ENCODE results near the gene IQGAP2.

Gene IQGAP2

GRCh38 chr5:76695346-76695745 lies 292.3 kb downstream of the IQGAP2 start:
- no peak for DNase-seq

GRCh38 chr5:76696251-76696650 lies 293.2 kb downstream of the IQGAP2 start:
- DNase-seq = no peak

GRCh38 chr5:76697670-76698069 lies 294.6 kb downstream of the IQGAP2 start:
- no peak for DNase-seq

GRCh38 chr5:76700571-76700970 lies 297.5 kb downstream of the IQGAP2 start:
- no peak for DNase-seq

GRCh38 chr5:76701298-76701697 lies 298.2 kb downstream of the IQGAP2 start:
- no peak for DNase-seq

- DNase-seq = no peak
These were observed 300.6 kb downstream of the IQGAP2 start for GRCh38 chr5:76703707-76704106.

- no peak for DNase-seq
These were observed 301.1 kb downstream of the IQGAP2 start for GRCh38 chr5:76704131-76704663.

- no peak for DNase-seq
These were observed 302.5 kb downstream of the IQGAP2 start for GRCh38 chr5:76705574-76705973.

- no peak for DNase-seq
These were observed 306.7 kb downstream of the IQGAP2 start for GRCh38 chr5:76709762-76710161.

GRCh38 chr5:76710991-76711390 lies 307.9 kb downstream of the IQGAP2 start:
- no peak for DNase-seq

GRCh38 chr5:76714751-76715485 lies 311.8 kb downstream of the IQGAP2 start:
- no peak for DNase-seq

- DNase-seq = no peak
These were observed 312.3 kb downstream of the IQGAP2 start for GRCh38 chr5:76715486-76715735.

GRCh38 chr5:76715736-76716455 lies 312.8 kb downstream of the IQGAP2 start, which contains the start of gene F2R:
F2R (plus strand) TSS chr5:76716126; CDS start chr5:76716308, 182 bp downstream.
- no peak for DNase-seq

- no peak for DNase-seq
These were observed 313.5 kb downstream of the IQGAP2 start for GRCh38 chr5:76716456-76717157.

GRCh38 chr5:76717222-76718083 lies 314.4 kb downstream of the IQGAP2 start:
- DNase-seq = no peak

- no peak for DNase-seq
These were observed 315.3 kb downstream of the IQGAP2 start for GRCh38 chr5:76718381-76718832.

- no peak for DNase-seq
These were observed 315.8 kb downstream of the IQGAP2 start for GRCh38 chr5:76718880-76719279.

- no peak for DNase-seq
These were observed 318.0 kb downstream of the IQGAP2 start for GRCh38 chr5:76720988-76721569.

- DNase-seq = no peak
These were observed 320.2 kb downstream of the IQGAP2 start for GRCh38 chr5:76723266-76723665.

GRCh38 chr5:76723906-76724305 lies 320.8 kb downstream of the IQGAP2 start:
- no peak for DNase-seq

GRCh38 chr5:76724871-76725270 lies 321.8 kb downstream of the IQGAP2 start:
- DNase-seq = no peak

- no peak for DNase-seq
These were observed 325.9 kb downstream of the IQGAP2 start for GRCh38 chr5:76728965-76729364.
